Colonic mucosa (tissue), 4 donors: ENCODE measurements around the gene PRR30. TPM values are rescaled to one million over a fixed set of nuclear protein-coding genes. Genes with fewer than 3 reads are reported as not detected.

ENCODE experiments used
- DNase-seq: peaks from one replicate; pipeline ENCODE4 v3.0.0-alpha.2; 2020
- H3K27ac ChIP-seq: fragments of 200-600 bp; one replicate; pipeline ENCODE4 v1.8.0; 2021
- H3K27me3 ChIP-seq: fragments of 200-600 bp; one replicate; pipeline ENCODE4 v1.8.0; 2021
- H3K36me3 ChIP-seq: fragments of 200-600 bp; one replicate; pipeline ENCODE4 v1.8.0; 2021
- H3K4me1 ChIP-seq: fragments of 200-600 bp; one replicate; pipeline ENCODE4 v1.8.0; 2021; ENCODE audit warnings: mild to moderate bottlenecking
- H3K4me3 ChIP-seq: fragments of 200-600 bp; one replicate; pipeline ENCODE4 v1.8.0; 2021
- H3K9ac ChIP-seq, 2 donors: one replicate each; pipeline ENCODE4 v1.7.0; 2013; ENCODE audit warnings: control low read depth in 2 of 2, low read depth in 2 of 2, low read length in 2 of 2
- H3K9me3 ChIP-seq: fragments of 200-600 bp; one replicate; pipeline ENCODE4 v1.8.0; 2021
- intact Hi-C: fragments of 100-400 bp; cut with DNase I; formaldehyde crosslinking; loops from one replicate; pipeline ENCODE4 v1.14.1; 2022
- total RNA-seq, 2 donors: library from RNA; stranded (reverse); fragmentation: NEBNext Ultra II Directional in 1 of 2; extraction: Animal tissue kit (Norgen Biotek cat#: 25700) in 1 of 2; gene quantifications; one replicate each; pipeline ENCODE4 v1.2.1, GENCODE V29; 2021
- TF ChIP-seq, protein P1 (sequence below): fragments of 200-600 bp; IDR thresholded peaks from one replicate; pipeline ENCODE4 v1.8.0; 2022; ENCODE audit warnings: antibody characterized with exemption, mild to moderate bottlenecking
- donor health status: healthy.
- donor health status: DM: no; HTN: no; CAD: no.
- donor health status: DM: no; HTN: no; CAD: no.

PRR30 gene
- total RNA-seq = not detected

DNA sequence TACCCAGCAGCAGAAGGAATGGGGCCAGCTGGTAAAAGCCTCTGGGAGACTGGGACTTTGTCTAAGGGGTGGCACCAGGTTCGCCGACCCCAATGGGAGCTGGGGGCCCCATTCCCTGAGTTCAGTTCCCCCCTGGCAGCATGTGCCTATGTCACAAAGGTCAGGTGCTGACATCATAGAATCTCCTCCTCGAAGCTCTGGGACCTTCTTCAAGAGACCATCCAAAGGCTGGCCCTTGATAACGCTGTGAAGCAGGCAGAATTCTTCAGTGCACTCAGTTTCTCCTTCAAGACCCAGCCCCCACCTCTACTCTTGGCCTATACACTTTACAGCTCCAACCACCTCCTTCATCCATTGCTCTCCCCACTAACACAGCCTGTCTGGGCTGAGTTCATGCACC is at the start of gene PRR30:
PRR30 (minus strand) TSS at position 101 of the 400 bp plus-strand sequence. CDS start 1,081 bp downstream, outside the sequence.
- H3K4me1 ChIP-seq = no peaks in the 10 kb centered on the region
- H3K4me3 ChIP-seq = no peak within 1 kb of the TSS
- no peak within 1 kb of the TSS for H3K9ac ChIP-seq
- H3K36me3 ChIP-seq = no peaks in the 10 kb centered on the region
- H3K9me3 ChIP-seq = no peaks in the 10 kb centered on the region
- no peak within 1 kb of the TSS for H3K27ac ChIP-seq
- DNase-seq = no peak
- TF ChIP-seq, protein P1, sequence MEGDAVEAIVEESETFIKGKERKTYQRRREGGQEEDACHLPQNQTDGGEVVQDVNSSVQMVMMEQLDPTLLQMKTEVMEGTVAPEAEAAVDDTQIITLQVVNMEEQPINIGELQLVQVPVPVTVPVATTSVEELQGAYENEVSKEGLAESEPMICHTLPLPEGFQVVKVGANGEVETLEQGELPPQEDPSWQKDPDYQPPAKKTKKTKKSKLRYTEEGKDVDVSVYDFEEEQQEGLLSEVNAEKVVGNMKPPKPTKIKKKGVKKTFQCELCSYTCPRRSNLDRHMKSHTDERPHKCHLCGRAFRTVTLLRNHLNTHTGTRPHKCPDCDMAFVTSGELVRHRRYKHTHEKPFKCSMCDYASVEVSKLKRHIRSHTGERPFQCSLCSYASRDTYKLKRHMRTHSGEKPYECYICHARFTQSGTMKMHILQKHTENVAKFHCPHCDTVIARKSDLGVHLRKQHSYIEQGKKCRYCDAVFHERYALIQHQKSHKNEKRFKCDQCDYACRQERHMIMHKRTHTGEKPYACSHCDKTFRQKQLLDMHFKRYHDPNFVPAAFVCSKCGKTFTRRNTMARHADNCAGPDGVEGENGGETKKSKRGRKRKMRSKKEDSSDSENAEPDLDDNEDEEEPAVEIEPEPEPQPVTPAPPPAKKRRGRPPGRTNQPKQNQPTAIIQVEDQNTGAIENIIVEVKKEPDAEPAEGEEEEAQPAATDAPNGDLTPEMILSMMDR = no peak
- intact Hi-C loops = no loop called here
- H3K27me3 ChIP-seq = no peaks in the 10 kb centered on the region

DNA sequence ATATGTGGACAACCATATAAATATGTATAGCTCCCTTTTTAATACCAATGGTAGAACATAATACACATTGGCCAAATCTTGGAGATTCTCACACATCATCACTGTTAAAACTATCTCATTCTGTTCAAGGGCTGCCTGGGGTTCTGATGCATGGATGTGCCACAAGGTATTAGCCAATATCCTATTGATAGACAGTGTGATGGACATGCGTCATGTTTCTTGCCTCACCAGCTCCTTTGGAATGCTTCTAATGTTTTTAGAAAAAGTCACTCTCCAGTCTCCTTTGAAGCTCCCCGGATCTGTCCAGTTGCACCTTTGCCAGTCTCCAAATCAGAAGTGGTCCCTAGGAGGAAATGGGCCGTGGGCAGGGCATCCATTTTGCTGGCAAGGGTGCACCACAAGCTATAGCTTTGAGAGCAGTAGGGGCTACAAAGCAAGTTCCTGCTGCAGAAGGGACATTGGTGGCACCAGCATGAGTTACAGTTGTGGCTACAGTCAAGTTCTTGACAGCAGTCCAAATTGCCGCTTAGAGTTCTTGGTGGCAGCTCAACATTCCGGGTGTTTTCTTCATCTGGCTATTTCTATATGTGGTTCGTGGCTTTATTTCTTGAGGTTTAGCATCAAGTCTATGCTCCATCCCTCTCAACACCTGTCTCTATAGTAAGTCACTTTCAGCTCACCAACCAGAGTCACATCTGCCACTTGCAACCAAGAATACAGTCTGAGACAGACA is 47.6 kb upstream of the PRR30 start:
- TF ChIP-seq, protein P1 = no peak
- no peak overlapping the region for H3K9ac ChIP-seq
- no peak for DNase-seq
- intact Hi-C loops = no loop called here
- H3K27ac ChIP-seq = no peak overlapping the region
- no peak overlapping the region for H3K4me3 ChIP-seq
- no peaks in the 10 kb centered on the region for H3K36me3 ChIP-seq
- H3K27me3 ChIP-seq = no peaks in the 10 kb centered on the region
- no peaks in the 10 kb centered on the region for H3K4me1 ChIP-seq
- H3K9me3 ChIP-seq = no peaks in the 10 kb centered on the region

DNA sequence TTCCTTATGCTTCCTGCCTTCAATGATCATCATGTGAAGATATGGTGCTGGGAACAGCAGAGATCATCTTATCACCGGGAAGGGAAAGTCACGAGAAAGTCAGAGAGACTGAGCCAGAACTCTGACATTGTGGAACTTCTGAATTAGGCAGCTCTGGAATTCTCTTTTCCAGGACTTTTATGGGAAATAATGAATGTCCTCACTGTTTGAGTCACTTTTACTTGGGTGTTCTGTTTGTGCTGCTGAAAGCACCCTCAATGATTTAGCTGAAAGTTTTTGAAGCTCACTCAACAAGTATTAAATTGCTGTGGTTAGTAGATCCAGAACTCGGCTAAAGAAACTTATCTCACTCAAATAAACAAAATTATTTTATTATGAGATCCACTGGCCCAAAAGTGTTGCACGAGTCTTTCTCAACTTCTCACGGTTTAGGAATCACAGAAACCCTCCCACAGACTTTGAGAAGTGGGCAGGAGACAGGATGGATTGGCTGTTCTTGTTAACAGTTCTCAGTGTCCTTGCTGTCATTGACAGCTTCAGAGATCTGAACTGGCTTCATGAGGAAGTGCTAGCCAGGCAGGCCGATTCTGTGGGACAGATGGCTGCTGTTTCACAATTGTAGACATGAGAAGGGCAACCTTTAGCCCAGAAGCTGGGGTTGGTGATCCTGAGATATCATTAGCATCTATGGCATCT is 46.3 kb upstream of the PRR30 start:
- H3K36me3 ChIP-seq = no peaks in the 10 kb centered on the region
- no peak overlapping the region for H3K9ac ChIP-seq
- no peak for DNase-seq
- peak overlapping the region; percentile 59 for H3K27ac ChIP-seq
- no peaks in the 10 kb centered on the region for H3K4me1 ChIP-seq
- intact Hi-C loops = no loop called here
- no peaks in the 10 kb centered on the region for H3K27me3 ChIP-seq
- H3K4me3 ChIP-seq = no peak overlapping the region
- TF ChIP-seq, protein P1 = no peak
- H3K9me3 ChIP-seq = no peaks in the 10 kb centered on the region

DNA sequence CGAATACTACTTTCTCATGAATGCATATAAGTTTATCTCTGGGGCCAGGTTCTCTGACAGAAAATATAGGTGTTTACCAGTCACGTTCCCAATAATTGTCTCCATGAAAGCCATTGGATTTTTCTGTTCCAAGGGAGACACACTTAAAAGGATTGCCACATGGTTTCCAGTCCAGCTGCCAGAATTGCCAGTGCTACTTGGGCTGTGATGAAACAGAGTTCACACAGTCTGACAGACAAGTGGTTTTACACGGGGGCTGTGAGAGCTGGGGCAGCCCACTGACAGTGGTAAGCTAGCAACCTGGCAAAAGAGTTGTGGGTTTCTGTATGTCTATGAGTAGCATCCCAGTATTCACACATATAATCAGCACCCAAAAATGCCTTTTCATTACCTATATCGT is 44.9 kb upstream of the PRR30 start:
- TF ChIP-seq, protein P1 = no peak
- intact Hi-C loops = no loop called here
- Histone ChIP-seq H3K4me3 (no peak overlapping the region), H3K9me3 (no peaks in the 10 kb centered on the region), H3K4me1 (no peaks in the 10 kb centered on the region), H3K27ac (peak overlapping the region; percentile 6), H3K36me3 (no peaks in the 10 kb centered on the region), H3K27me3 (no peaks in the 10 kb centered on the region), H3K9ac (no peak overlapping the region)
- no peak for DNase-seq

DNA sequence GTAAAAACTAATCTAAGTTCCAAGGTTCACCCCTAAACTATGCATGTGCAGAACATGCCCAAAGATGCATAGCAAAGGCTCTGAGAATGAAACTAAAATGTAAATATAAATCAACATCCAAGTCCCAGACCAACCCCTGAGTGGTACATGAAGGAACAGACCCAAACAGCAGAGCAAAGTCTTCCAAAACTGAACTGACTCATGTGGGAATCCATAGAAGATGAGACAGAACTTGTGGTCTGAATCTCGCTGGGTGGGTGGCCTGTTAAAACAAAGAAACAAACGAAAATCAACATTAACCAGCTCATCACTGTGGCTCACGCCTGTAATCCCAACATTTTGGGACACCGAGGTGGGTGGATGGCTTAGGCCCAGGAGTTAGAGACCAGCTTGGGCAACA is 43.1 kb upstream of the PRR30 start:
- H3K36me3 ChIP-seq = no peaks in the 10 kb centered on the region
- no peak overlapping the region for H3K9ac ChIP-seq
- H3K9me3 ChIP-seq = no peaks in the 10 kb centered on the region
- no peaks in the 10 kb centered on the region for H3K4me1 ChIP-seq
- H3K27ac ChIP-seq = no peak overlapping the region
- no peak overlapping the region for H3K4me3 ChIP-seq
- TF ChIP-seq, protein P1 = no peak
- no peak for DNase-seq
- H3K27me3 ChIP-seq = no peaks in the 10 kb centered on the region
- intact Hi-C loops = no loop called here
